Measurements from ENCODE around the gene PCDH1. TPM values are rescaled to one million over a fixed set of nuclear protein-coding genes. Genes with fewer than 3 reads are reported as not detected.

The PCDH1 gene
- total and polyA plus RNA-seq, 2 of the 13 experiments (the other 11 are each of a cell fraction or from before 2014, with no cell fraction given): 0.11 to 0.83 TPM

GRCh38 chr5:141923448-141924313 lies 45.5 kb upstream of the PCDH1 start, which contains the start of gene DELE1 (continued):
- no peak for TF ChIP-seq ZBTB10 (CRISPR knock-in tag; IDR thresholded peaks at IDR 0.05; ENCODE audit: borderline replicate concordance)
- TF ChIP-seq SNAPC4 (CRISPR knock-in tag; IDR thresholded peaks at IDR 0.05): peak; percentile 89
- peak; percentile 70 for TF ChIP-seq ZNF776 (CRISPR knock-in tag; IDR thresholded peaks at IDR 0.05)
- TF ChIP-seq, protein P1, sequence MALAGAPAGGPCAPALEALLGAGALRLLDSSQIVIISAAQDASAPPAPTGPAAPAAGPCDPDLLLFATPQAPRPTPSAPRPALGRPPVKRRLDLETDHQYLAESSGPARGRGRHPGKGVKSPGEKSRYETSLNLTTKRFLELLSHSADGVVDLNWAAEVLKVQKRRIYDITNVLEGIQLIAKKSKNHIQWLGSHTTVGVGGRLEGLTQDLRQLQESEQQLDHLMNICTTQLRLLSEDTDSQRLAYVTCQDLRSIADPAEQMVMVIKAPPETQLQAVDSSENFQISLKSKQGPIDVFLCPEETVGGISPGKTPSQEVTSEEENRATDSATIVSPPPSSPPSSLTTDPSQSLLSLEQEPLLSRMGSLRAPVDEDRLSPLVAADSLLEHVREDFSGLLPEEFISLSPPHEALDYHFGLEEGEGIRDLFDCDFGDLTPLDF (CRISPR knock-in tag; IDR thresholded peaks at IDR 0.05): no peak
- no peak for TF ChIP-seq HOMEZ (CRISPR knock-in tag; IDR thresholded peaks at IDR 0.05; ENCODE audit: low read depth)
- peak; percentile 76 for TF ChIP-seq PITX1 (CRISPR knock-in tag; IDR thresholded peaks at IDR 0.05)
- no peak for TF ChIP-seq SMAD1 (CRISPR knock-in tag; IDR thresholded peaks at IDR 0.05; ENCODE audit: borderline replicate concordance, low read depth)
- TF ChIP-seq NFKB2 (CRISPR knock-in tag; IDR thresholded peaks at IDR 0.05; ENCODE audit: borderline replicate concordance): peak; percentile 73; the same call in 1 of the 2 replicates
- TF ChIP-seq ZNF878 (CRISPR knock-in tag; IDR thresholded peaks at IDR 0.05): peak; percentile 73; the same call in 1 of the 2 replicates
- no peak for TF ChIP-seq ETS1 (CRISPR knock-in tag; IDR thresholded peaks at IDR 0.05)
- no peak for TF ChIP-seq KLF15 (CRISPR knock-in tag; IDR thresholded peaks at IDR 0.05; ENCODE audit: borderline replicate concordance)
- TF ChIP-seq ZNF124 (CRISPR knock-in tag; IDR thresholded peaks at IDR 0.05): peak; percentile 24; the same call in 1 of the 2 replicates
